22Rv1 (cell line): ENCODE measurements around the gene GPR35.

Experiments used
- H3K27ac ChIP-seq: fragments of 450-650 bp; 2 replicates; pipeline ENCODE4 v1.5.1; 2017
- ZFX ChIP-seq: fragments of 450-650 bp; IDR thresholded peaks from 2 replicates; pipeline ENCODE4 v1.6.1; 2017; ENCODE audit warnings: antibody characterized with exemption, borderline replicate concordance
- TF ChIP-seq, protein P1 (sequence below): fragments of 450-650 bp; IDR thresholded peaks from 2 replicates; pipeline ENCODE4 v1.5.1; 2017; ENCODE audit warnings: mild to moderate bottlenecking

The GPR35 gene

DNA sequence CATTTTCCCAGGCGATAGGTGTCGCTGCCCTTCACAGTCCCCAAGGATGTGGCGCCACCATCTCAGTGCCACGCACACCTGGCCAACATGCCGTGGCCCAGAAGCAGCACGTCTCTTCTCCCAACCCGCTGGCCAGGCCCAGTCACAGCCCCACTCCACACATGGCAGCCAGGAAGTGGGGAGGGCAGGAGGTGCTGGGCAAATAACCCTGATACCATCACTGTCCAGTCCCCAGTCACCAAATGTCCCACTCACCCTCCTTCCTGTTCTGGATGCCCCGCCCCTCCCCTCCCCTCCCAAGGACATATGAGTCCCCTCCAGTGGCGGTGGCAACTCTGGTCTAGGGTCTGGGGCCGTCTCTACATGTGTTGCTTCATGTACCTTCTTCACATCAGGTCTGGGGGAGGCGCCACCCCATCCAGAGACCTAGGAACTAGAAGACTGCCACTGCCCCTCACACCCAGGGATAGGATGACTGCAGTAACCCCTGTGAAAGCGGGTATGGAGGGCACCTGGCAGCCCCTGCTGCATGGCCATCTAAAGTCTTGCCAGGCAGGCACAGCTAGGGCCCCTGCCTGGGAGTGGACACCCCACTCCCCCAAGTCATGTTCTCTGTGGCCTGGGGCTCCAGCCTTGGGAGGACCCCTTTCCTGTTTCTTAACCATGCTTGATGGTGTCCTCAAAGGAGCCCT is 46.1 kb upstream of the GPR35 start:
- peak overlapping the region; percentile 34 for H3K27ac ChIP-seq

DNA sequence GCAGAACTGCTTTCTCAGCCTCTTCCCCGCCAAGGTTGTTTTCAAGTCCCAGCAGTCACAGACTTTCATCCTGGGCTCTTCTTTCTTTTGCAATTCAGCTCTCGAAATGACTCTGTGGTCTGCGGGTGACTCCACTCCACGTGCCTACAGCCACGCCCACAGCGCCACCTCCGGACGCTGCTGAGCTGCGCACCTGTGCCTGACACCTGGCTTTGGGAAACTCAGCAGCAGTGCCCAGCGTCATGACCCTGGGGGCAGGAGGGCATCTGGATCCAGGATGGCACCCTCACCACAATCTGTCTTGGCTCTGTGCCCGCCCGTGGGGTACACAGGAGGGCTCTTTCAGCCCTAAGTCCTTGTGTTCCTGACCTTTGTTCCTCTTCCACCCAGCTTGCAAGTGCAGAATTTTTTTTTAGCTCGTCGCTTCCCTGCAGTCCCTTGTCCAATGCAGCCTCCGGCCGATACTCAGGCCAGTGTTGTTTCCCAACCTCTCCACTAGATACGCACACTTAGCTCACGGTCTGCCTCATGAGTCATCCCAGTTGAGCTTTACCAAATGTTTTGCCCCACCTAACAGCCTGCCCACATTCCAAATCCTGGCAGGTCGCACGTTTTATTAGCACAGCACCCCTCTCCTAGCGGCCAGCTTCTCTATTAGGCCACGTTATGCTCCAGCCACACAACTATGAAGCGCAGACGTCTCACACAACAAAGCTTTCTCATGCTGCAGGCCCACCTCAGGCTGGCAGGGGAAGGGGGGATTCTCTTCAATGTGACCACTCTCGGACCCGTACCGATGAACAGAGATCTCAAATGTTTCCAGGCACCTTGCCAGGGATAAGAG is 45.3 kb upstream of the GPR35 start:
- TF ChIP-seq ZFX, result no peak
- TF ChIP-seq, protein P1, sequence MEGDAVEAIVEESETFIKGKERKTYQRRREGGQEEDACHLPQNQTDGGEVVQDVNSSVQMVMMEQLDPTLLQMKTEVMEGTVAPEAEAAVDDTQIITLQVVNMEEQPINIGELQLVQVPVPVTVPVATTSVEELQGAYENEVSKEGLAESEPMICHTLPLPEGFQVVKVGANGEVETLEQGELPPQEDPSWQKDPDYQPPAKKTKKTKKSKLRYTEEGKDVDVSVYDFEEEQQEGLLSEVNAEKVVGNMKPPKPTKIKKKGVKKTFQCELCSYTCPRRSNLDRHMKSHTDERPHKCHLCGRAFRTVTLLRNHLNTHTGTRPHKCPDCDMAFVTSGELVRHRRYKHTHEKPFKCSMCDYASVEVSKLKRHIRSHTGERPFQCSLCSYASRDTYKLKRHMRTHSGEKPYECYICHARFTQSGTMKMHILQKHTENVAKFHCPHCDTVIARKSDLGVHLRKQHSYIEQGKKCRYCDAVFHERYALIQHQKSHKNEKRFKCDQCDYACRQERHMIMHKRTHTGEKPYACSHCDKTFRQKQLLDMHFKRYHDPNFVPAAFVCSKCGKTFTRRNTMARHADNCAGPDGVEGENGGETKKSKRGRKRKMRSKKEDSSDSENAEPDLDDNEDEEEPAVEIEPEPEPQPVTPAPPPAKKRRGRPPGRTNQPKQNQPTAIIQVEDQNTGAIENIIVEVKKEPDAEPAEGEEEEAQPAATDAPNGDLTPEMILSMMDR, result peak; percentile 58
- peak overlapping the region; percentile 34 for H3K27ac ChIP-seq

More for the DNA sequence above, 46.1 kb upstream of the GPR35 start:
- no peak for TF ChIP-seq ZFX
- TF ChIP-seq, protein P1, result no peak

DNA sequence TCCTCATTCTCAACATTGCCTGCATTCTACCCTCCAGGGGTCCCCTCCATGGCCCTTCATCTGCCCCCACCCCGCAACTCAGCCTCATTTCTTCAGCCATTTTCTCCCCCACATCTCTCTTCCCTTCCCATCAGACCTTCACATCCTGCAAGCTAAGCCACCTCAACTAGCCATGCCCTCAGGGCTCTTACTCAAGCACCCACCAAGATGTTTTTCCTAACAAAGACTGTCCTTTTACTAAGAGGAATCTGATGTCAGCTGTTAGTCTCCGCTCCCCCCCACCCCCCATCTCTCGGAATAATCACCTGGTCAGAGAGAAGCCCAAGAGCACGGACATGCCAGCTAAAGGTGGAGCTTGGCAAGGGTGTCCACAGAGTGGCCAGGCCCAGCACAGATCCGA is 43.5 kb upstream of the GPR35 start:
- TF ChIP-seq ZFX, result no peak
- no peak overlapping the region for H3K27ac ChIP-seq

- no peak overlapping the region for H3K27ac ChIP-seq
- no peak for TF ChIP-seq ZFX
- TF ChIP-seq, protein P1, result no peak
Measured at GRCh38 chr2:240582781-240583180, 42.5 kb upstream of the GPR35 start.

- TF ChIP-seq ZFX, result no peak
- TF ChIP-seq, protein P1, result no peak
Measured at GRCh38 chr2:240583774-240584173, 41.5 kb upstream of the GPR35 start.

GRCh38 chr2:240584486-240585031 is 40.7 kb upstream of the GPR35 start:
- no peak for TF ChIP-seq ZFX
- TF ChIP-seq, protein P1, result no peak
- H3K27ac ChIP-seq, result peak overlapping the region; percentile 71

More at GRCh38 chr2:240583774-240584173, 41.5 kb upstream of the GPR35 start:
- H3K27ac ChIP-seq, result no peak overlapping the region

- H3K27ac ChIP-seq, result peak overlapping the region; percentile 71
- TF ChIP-seq, protein P1, result no peak
- TF ChIP-seq ZFX, result no peak
Measured at GRCh38 chr2:240585101-240585500, 40.2 kb upstream of the GPR35 start.
